Measurements from ENCODE around the gene RIF1. TPM values are rescaled to one million over a fixed set of nuclear protein-coding genes. Genes with fewer than 3 reads are reported as not detected.

Gene RIF1
- 11.7 to 21.8 TPM (median 20.0 TPM) in 5 replicates for total RNA-seq (2022; extraction: Qiagen RNA extraction; ENCODE audit: low read depth)

GRCh38 chr2:151409601-151410484, at the start of gene RIF1:
RIF1 (plus strand) TSS chr2:151409902; CDS start chr2:151410424, 522 bp downstream.

Other genes with a start within 250 kb of the RIF1 start
- gene RBM43, start 148.0 kb upstream of the RIF1 start, total RNA-seq (2022; extraction: Qiagen RNA extraction; ENCODE audit: low read depth), result 1.9 to 3.5 TPM (median 3.3 TPM) in 5 replicates
- gene NMI, start 120.2 kb upstream of the RIF1 start, total RNA-seq (2022; extraction: Qiagen RNA extraction; ENCODE audit: low read depth), result 11.7 to 12.6 TPM (median 12.2 TPM) in 5 replicates
- 0.33 to 1.4 TPM (median 1.2 TPM) in 5 replicates for gene TNFAIP6, start 52.3 kb upstream of the RIF1 start, total RNA-seq (2022; extraction: Qiagen RNA extraction; ENCODE audit: low read depth)